HTR-8/SVneo (cell line): Measurements from ENCODE around the gene DLGAP1.
"Not testable (repeated sequence)": the region's sequence is repeated elsewhere in the genome, so short reads cannot be mapped to it uniquely, and the experiment has no call there.

Experiments
- DNase-seq: peaks from one replicate; pipeline ENCODE4 v3.0.0; 2011; ENCODE audit warnings: low spot score, mixed read lengths; ENCODE audit not compliant: insufficient read length
- FAIRE-seq: peaks from 2 replicates; lab custom pipeline; 2011; peaks lifted over from hg19 to GRCh38; lab: Jason Lieb, UNC

The DLGAP1 gene

DNA sequence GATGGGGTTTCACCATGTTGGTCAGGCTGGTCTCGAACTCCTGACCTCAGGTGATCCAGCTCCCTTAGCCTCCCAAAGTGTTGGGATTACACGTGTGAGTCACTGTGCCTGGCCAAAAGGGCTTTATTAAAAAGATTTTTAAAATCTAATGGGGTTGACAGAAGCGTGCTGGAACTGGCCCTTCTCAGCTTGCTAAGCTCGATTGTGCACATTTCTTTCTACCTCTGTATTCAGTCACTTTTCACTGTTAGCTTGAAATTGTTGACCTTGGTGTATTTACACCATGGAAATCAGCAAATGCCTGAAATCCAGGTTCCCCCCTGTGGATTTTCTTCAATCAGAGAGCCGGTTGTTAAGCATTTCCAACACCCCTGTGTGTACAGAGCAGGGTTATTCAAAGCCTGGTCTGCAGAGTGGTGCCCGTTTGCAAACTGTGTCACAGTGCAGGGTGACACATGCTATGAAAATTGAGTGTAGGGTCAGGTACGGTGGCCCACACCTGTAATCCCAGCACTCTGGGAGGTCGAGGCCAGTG lies 864.9 kb downstream of the DLGAP1 start:
- no peak for FAIRE-seq
- no peak for DNase-seq

GRCh38 chr18:3585656-3586509 lies 869.2 kb downstream of the DLGAP1 start:
- FAIRE-seq (no peak), DNase-seq (no peak)

GRCh38 chr18:3584897-3585460 lies 870.1 kb downstream of the DLGAP1 start:
- DNase-seq = no peak
- no peak for FAIRE-seq

DNA sequence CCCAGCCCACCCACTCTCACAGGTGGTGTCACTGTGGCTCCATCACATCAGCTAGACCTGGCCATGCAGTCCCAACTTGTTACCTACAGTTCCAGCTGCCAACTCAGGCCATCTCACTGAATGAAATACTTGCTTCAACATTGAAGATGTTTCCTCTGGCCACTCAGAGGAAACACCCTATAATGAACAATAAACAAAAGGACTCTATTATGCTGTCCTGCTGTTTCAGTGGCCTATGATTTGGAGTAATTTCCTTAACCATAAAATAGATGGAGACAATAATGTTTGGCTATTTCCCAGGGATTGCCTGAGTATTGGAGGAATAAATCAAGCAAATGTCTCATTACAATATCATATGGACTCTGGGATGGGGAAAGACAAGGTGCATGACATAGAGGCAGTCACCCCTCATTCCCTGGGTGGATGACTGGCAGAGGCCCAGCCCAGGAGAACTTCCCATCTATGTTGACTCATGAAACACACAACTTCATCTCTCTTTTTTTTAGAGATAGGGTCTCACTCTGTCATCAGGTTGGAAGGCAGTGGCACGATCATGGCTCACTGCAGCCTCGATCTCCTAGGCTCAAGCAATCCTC lies 870.7 kb downstream of the DLGAP1 start:
- DNase-seq (no peak), FAIRE-seq (no peak)

GRCh38 chr18:3583873-3584247 lies 871.2 kb downstream of the DLGAP1 start:
- DNase-seq (no peak), FAIRE-seq (no peak)

- not testable (repeated sequence) for DNase-seq, FAIRE-seq
Measured at GRCh38 chr18:3583106-3583872, 871.8 kb downstream of the DLGAP1 start.

DNA sequence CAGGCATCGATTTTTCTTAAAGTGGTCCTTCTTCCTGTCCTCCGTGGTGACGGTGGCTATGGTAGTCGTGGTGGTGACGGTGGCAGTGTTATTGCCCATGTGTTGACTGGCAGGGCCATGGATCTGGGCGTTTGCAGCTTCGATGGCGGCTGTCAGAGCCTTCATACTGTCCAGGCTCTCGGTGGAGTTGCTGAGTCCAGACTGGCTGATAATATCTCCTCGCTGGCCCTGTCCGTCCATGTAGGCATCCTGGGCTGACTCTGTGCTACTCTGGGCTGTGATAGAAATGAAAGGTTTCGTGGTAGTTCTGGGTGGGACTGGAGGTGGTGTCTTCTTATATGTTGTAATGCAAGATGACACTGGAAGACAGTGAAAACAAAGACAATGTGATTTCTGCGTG lies 873.2 kb downstream of the DLGAP1 start:
- DNase-seq = no peak

DNA sequence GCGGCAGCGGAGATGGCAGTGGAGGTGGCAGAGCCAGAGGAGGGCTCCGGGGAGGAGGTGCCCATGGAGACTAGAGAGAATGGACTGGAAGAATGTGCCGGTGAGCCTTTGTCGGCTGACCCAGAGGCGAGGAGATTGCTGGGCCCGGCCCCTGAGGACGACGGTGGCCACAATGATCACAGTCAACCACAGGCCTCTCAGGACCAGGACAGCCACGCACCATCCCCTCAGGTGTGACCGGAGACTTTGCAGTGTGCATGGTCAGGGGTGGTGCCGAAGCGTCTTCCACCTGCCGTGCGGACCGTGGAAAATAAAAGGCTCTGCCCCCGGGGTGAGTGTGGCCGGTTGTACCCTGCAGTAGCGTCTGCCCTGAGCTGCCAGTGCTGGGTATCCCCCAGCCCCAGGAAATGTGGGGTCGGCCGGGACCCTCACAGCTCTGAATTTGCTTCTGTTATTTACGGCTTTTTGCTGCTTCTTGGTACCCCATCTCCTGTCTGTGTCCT lies 874.5 kb downstream of the DLGAP1 start:
- FAIRE-seq, DNase-seq: not testable (repeated sequence)

More for the DNA sequence above, 873.2 kb downstream of the DLGAP1 start:
- no peak for FAIRE-seq

GRCh38 chr18:3579701-3580100 lies 875.4 kb downstream of the DLGAP1 start:
- peak; percentile 65 for DNase-seq
- FAIRE-seq = no peak

DNA sequence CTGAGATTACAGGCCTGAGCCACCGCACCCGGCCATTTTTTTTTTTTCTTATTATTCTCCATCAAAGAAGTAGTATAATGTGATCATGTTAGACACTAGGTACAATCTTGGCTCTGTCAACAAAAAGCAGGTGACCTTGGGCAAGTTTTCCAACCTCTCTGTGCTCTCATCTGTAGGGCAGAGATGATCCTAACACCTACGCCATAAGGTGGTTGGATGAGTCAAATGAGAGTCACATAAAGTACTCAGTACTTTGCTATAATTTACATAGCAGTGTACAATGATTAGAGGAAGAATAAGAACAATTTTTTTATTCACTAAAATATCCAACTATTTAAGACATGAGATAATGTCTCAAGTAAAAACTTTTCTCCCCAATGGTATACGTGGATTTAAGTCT lies 876.5 kb downstream of the DLGAP1 start:
- FAIRE-seq (no peak), DNase-seq (no peak)

GRCh38 chr18:3577281-3577855 lies 877.7 kb downstream of the DLGAP1 start:
- FAIRE-seq = no peak
- no peak for DNase-seq

DNA sequence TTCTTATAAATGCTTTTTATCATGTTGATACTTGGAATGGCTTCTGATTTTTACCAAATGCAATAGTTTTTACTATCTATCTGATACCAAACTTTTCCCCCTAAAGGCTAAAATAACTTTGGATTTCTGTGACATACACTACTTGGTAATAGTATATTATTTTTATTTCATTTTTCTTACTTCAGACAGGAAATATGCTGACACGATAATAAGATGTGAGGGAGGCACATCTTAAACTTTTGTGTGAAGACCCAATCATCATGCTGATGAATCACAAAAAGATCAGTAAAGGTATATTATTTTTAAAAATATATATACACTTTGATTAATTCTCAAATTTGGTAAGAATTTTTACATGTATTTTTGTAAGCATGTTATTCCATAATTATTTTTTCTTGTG lies 882.3 kb downstream of the DLGAP1 start:
- no peak for FAIRE-seq
- DNase-seq = no peak

GRCh38 chr18:3566851-3567250 lies 888.3 kb downstream of the DLGAP1 start:
- FAIRE-seq (no peak), DNase-seq (no peak)

GRCh38 chr18:3560755-3561154 lies 894.4 kb downstream of the DLGAP1 start:
- FAIRE-seq (no peak), DNase-seq (no peak)

GRCh38 chr18:3554811-3555427 lies 900.2 kb downstream of the DLGAP1 start:
- DNase-seq (no peak), FAIRE-seq (no peak)

DNA sequence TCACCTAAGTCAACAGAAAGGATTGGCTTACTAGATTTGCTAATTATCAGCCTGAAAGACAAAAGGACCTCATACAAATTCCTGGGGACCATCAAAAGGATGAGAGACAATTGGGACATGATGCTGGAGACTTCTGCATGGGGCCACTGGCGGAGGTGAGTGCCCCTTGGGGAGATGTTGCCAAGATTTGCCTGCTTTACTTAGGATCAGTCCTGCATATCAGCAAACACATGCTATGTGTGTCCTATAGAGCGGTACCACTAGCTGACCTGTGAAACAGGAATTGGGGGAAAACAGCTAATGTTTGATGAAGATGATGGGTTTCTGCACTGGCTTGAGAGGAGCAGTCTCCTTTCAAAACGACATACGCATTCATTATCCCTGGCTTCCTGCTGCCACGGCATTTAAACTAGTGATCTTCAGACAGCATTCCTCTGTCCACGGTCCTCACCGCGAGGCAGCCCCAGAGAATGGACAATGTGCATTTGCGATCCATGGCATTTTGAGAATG lies 901.0 kb downstream of the DLGAP1 start:
- FAIRE-seq (no peak), DNase-seq (no peak)

DNA sequence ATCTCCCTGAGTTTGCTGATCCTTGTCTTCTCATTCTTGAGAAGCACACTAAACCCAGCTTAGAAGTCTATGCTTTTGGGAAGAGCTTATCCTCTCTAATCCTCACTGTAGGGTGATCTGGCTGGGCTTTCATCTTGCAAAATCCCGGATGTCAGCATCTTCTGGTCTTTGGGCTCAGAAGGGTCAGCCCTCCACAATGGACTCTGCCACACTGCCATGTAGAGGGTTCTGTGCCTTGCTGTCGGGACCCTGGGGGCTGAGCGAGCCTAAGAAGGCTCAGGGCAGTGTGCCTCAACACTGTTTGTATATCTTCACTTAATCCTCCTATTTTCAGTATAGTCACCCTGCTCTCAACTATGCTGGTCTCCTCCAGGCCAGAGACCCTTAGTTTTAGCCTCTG lies 902.8 kb downstream of the DLGAP1 start:
- DNase-seq (no peak), FAIRE-seq (no peak)

GRCh38 chr18:3547891-3548615 lies 907.1 kb downstream of the DLGAP1 start:
- no peak for DNase-seq
- FAIRE-seq = no peak

DNA sequence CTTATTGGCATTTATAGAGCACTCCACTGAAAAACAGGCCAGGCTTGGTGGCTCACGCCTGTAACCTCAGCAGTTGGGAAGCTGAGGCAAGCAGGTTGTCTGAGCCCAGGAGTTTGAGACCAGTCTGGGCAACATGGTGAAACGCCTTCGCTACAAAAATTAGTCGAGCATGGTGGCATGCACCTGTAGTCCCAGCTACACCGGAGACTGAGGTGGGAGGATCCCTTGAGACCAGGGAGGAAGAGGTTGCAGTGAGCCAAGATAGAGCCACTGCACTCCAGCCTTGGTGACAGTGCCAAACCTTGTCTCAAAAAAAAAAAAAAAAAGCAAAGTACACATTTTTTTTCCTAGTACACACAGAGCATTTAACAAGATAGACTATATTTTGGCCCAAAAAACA lies 909.0 kb downstream of the DLGAP1 start:
- no peak for DNase-seq
- FAIRE-seq = no peak
